Sigmoid colon (tissue), 7 donors: ENCODE measurements around the gene ZNF800. TPM values are rescaled to one million over a fixed set of nuclear protein-coding genes. Genes with fewer than 3 reads are reported as not detected.

Experiments
- DNase-seq: peaks from one replicate; pipeline ENCODE4 v3.0.0-alpha.2; 2019
- H3K27ac ChIP-seq, 4 donors: fragments of 200-600 bp; sonication (generic); one replicate each; pipeline ENCODE4 v1.5.1; 2016 to 2019; ENCODE audit warnings: mild to moderate bottlenecking in 1 of 4
- H3K27me3 ChIP-seq, 3 donors: fragments of 200-600 bp; sonication (generic); one replicate each; pipeline ENCODE4 v1.5.1; 2019; ENCODE audit warnings: mild to moderate bottlenecking in 1 of 3
- H3K36me3 ChIP-seq, 4 donors: fragments of 200-600 bp; sonication (generic); one replicate each; pipeline ENCODE4 v1.5.1; 2016 to 2019
- H3K4me1 ChIP-seq, 4 donors: fragments of 200-600 bp; sonication (generic); one replicate each; pipeline ENCODE4 v1.5.1; 2017 to 2019
- H3K4me3 ChIP-seq, 4 donors: fragments of 200-600 bp; sonication (generic); one replicate each; pipeline ENCODE4 v1.5.1; 2017 to 2019; ENCODE audit warnings: mild to moderate bottlenecking in 2 of 4, moderate library complexity in 1 of 4
- H3K9me3 ChIP-seq, 4 donors: fragments of 200-600 bp in 3 of 4; sonication (generic) in 3 of 4; one replicate each; pipeline versions ENCODE4 v1.5.1 to v1.6.1; 2013 to 2019
- CTCF ChIP-seq, 4 experiments: fragments of 450-650 bp in 3 of 4; fragments of 200-600 bp in 1 of 4; IDR thresholded peaks; one replicate each; pipeline ENCODE4 v1.5.1; 2016 to 2019; ENCODE audit warnings: antibody characterized with exemption in 4 of 4, mild to moderate bottlenecking in 3 of 4, moderate library complexity in 2 of 4
- EP300 ChIP-seq, 4 donors: sonication (generic); formaldehyde crosslinking; IDR thresholded peaks; one replicate each; pipeline ENCODE4 v1.6.1; 2017; ENCODE audit warnings: antibody characterized with exemption in 4 of 4
- POLR2A ChIP-seq, 2 donors: fragments of 450-650 bp; IDR thresholded peaks; one replicate each; pipeline ENCODE4 v1.6.1; 2016; ENCODE audit warnings: antibody characterized with exemption in 2 of 2, mild to moderate bottlenecking in 2 of 2, moderate library complexity in 2 of 2
- POLR2AphosphoS5 ChIP-seq, 4 donors: sonication (generic); formaldehyde crosslinking; IDR thresholded peaks; one replicate each; pipeline ENCODE4 v1.6.1; 2017; ENCODE audit warnings: antibody characterized with exemption in 4 of 4
- WGBS, 2 donors: extraction: QIAGEN DNeasy Blood & Tissue Kit; methylation state at CpG; one replicate each; pipeline ENCODE4 v1.1.7; 2013; 5-methylcytosine and 5-hydroxymethylcytosine counted together
- intact Hi-C: fragments of 100-400 bp; cut with DNase I; formaldehyde crosslinking; loops from one replicate; pipeline ENCODE4 v1.15.1; 2023
- polyA plus RNA-seq, 3 donors: library from polyadenylated mRNA; stranded (reverse); fragments of 200-250 nt; gene quantifications; one replicate each; pipeline ENCODE4 v1.2.3, GENCODE V29; 2013
- total RNA-seq, 4 donors: library from RNA; depleted of rRNA; stranded (reverse); fragments of >200 nt; gene quantifications; one replicate each; pipeline ENCODE4 v1.1.0, GENCODE V29; 2016
- donor health status: healthy with polysubstance abuse.
- donor health status: Bipolar disorder and iron deficiency.
- donor health status: healthy.

ZNF800 gene
- total and polyA plus RNA-seq, 7 donors = 3.6 to 39.1 (median 29.2) TPM

DNA sequence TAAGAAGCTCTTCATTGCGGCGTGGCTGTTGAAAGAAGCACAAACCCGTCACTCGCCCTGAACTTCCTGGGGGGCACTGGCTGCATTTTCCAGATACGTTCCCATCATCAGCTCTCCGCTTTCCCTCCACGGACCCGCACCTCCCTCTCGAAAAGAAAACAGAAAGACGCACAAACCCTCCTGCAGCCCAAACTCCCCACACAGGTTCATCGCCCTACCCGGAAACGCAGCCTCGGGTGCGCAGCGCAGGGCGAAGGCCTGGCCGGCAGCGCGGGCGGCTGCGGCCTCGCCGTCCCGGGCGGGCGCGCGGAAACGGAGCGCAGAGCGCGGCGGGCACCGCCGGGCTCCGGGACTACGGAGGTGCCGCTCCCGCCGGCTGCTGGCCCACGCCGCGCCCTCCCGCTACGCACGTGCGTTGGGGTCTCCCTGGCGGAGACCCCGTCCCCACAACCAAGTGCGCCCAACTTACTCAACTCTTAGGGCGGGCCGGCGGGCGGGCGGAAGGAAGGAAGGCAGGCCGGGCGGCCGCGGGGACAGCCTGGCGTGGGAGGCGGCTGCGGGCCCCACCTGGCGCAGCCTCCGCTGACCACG, 822 bp downstream of the ZNF800 start:
- intact Hi-C loops = loop anchor here (2.0 to 5.0 kb wide), 3 partner anchors 44 to 261 kb away; partner anchors contain the start of genes GCC1 and SND1
- Histone ChIP-seq H3K4me1 (peaks cover 0 to 30% (median 26%) of the 10 kb centered on the region in 4 donors), H3K9me3 (no peaks in the 10 kb centered on the region), H3K36me3 (peaks cover 0 to 19% (median 4%) of the 10 kb centered on the region in 4 donors), H3K27ac (peak overlapping the region; percentile 95 to 97 (median 97)), H3K27me3 (no peaks in the 10 kb centered on the region), H3K4me3 (peak overlapping the region; percentile 72 to 98 (median 96))
- DNase-seq = no peak
- WGBS, 2 donors = 0 to 1% methylated on average over 66 of the region's 66 CpGs
- TF ChIP-seq POLR2A (IDR thresholded peaks at IDR 0.05) (no peak), CTCF (IDR thresholded peaks at IDR 0.05) (no peak), POLR2AphosphoS5 (IDR thresholded peaks at IDR 0.05) (no peak), EP300 (IDR thresholded peaks at IDR 0.05) (no peak)

DNA sequence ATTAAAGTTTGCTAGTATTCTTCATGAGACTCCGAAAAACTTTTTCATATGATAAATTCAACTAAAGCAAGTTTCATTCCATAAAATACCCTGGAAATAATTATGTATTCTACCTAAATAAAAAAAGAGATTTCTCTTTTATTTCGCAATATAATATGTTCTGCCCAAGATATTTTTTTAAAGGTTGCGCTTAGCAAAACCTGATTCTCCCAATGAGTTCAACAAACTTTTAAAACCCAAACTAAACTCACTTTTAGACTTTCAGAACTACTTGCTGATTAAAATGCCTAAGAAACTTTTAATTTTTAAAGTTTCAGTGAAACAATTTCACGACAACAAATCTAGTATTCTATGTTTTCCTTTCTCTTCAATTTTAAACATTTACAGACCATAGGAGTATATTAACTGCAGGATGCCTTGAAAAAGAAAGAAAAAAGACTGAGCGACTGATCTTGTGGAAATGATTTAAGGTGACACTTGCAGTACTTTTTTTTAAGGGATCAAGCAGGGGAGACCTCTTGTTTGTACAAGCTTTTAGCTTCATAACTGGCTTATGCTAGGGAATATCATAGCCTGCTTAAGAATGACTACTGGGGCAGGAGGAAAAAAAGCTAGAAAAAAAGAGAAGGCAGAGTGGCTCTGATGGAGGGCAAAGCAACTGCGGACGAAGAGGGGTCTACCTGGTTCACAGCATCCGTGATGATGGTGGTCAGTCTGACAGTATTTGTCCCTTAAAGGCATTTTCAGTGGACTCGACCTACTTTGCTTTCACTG, 1.5 kb downstream of the ZNF800 start:
- intact Hi-C loops = loop anchor here (5.0 kb wide), 2 partner anchors 44 to 261 kb away; partner anchors contain the start of gene SND1
- H3K27ac ChIP-seq = peak overlapping the region; percentile 95 to 97 (median 97)
- H3K4me3 ChIP-seq = peak overlapping the region; percentile 72 to 98 (median 96)
- H3K9me3 ChIP-seq = no peaks in the 10 kb centered on the region
- WGBS, 2 donors = 33 to 50% methylated on average over 9 of the region's 9 CpGs
- H3K27me3 ChIP-seq = no peaks in the 10 kb centered on the region
- TF ChIP-seq POLR2AphosphoS5 (IDR thresholded peaks at IDR 0.05) (no peak), EP300 (IDR thresholded peaks at IDR 0.05) (no peak), CTCF (IDR thresholded peaks at IDR 0.05) (no peak), POLR2A (IDR thresholded peaks at IDR 0.05) (no peak)
- DNase-seq = no peak
- peaks cover 0 to 30% (median 26%) of the 10 kb centered on the region in 4 donors for H3K4me1 ChIP-seq
- H3K36me3 ChIP-seq = peaks cover 0 to 19% (median 4%) of the 10 kb centered on the region in 4 donors

DNA sequence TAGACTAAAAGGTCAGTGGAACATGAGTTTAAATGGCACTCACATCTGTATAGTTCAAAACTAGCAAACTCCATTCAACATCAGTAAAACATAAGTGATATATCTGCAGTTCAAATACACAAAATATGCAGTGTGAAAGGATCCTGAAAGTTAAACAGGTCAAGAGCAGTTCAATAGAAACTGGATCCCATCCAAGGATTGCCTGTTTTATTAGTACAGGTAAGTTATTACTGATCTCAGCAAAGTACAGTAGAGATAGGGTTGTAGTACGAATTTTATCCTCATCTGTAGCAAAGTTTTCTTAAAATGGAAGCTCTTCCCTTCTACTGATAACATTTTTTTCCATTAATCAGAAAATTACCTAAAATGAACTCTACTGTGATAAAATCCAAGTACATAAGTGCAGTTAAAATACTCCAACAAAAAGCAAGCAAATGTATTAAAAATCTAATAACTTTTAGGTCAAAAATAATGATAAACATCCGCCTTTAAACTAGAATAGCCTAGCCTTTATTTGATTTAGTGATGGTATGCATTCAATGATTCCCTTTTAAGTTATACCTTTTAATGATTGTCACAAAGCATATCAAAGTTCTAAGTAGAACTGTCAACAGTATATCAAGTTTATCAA, 2.2 kb downstream of the ZNF800 start:
- H3K4me3 ChIP-seq = no peak overlapping the region
- peaks cover 0 to 30% (median 26%) of the 10 kb centered on the region in 4 donors for H3K4me1 ChIP-seq
- intact Hi-C loops = loop anchor here (5.0 kb wide), 2 partner anchors 43 to 262 kb away; partner anchors contain the start of gene SND1
- peaks cover 0 to 21% (median 4%) of the 10 kb centered on the region in 4 donors for H3K36me3 ChIP-seq
- no peaks in the 10 kb centered on the region for H3K9me3 ChIP-seq
- no peak for TF ChIP-seq POLR2AphosphoS5 (IDR thresholded peaks at IDR 0.05)
- no peak for TF ChIP-seq CTCF (IDR thresholded peaks at IDR 0.05)
- TF ChIP-seq EP300 (IDR thresholded peaks at IDR 0.05) = no peak
- no peak for DNase-seq
- H3K27ac ChIP-seq = no peak overlapping the region
- 43 to 76% methylated on average over 2 of the region's 2 CpGs for WGBS, 2 donors
- H3K27me3 ChIP-seq = no peaks in the 10 kb centered on the region

- no peaks in the 10 kb centered on the region for H3K9me3 ChIP-seq
- H3K36me3 ChIP-seq = peaks cover 0 to 26% (median 4%) of the 10 kb centered on the region in 4 donors
- WGBS, 2 donors = 91 to 94% methylated on average over 1 of the region's 1 CpG
- no peak for TF ChIP-seq CTCF (IDR thresholded peaks at IDR 0.05)
- no peak for TF ChIP-seq POLR2AphosphoS5 (IDR thresholded peaks at IDR 0.05)
- TF ChIP-seq EP300 (IDR thresholded peaks at IDR 0.05) = no peak
- no peak for TF ChIP-seq POLR2A (IDR thresholded peaks at IDR 0.05)
- intact Hi-C loops = no loop called here
- H3K27me3 ChIP-seq = no peaks in the 10 kb centered on the region
- H3K27ac ChIP-seq = no peak overlapping the region
- DNase-seq = no peak
- no peak overlapping the region for H3K4me3 ChIP-seq
- H3K4me1 ChIP-seq = peaks cover 0 to 30% (median 26%) of the 10 kb centered on the region in 4 donors
These were observed 3.2 kb downstream of the ZNF800 start for GRCh38 chr7:127389321-127389720.
